Smooth muscle cell (in vitro differentiated cells): ENCODE measurements around the gene MYO1B. TPM values are rescaled to one million over a fixed set of nuclear protein-coding genes. Genes with fewer than 3 reads are reported as not detected.

Experiments
- DNase-seq: peaks from one replicate; lab custom pipeline; 2025; ENCODE audit not compliant: unreplicated experiment; lab: John Stamatoyannopoulos, UW
- H2AFZ ChIP-seq: fragments of 200-600 bp; sonication (generic); 2 replicates; pipeline ENCODE4 v1.6.0; 2016; ENCODE audit warnings: antibody characterized with exemption, low read depth, mild to moderate bottlenecking
- H3F3A ChIP-seq: fragments of 200-600 bp; sonication (generic); 2 replicates; pipeline ENCODE4 v1.6.0; 2017; ENCODE audit warnings: antibody characterized with exemption, low read depth
- H3K27ac ChIP-seq: fragments of 200-600 bp; sonication (generic); 2 replicates; pipeline ENCODE4 v1.5.1; 2016; ENCODE audit warnings: low read depth, mild to moderate bottlenecking
- H3K27me3 ChIP-seq: fragments of 200-600 bp; sonication (generic); 2 replicates; pipeline ENCODE4 v1.6.1; 2016; ENCODE audit warnings: low read depth, mild to moderate bottlenecking
- H3K36me3 ChIP-seq: fragments of 200-600 bp; sonication (generic); 2 replicates; pipeline ENCODE4 v1.5.1; 2016; ENCODE audit warnings: low read depth
- H3K4me1 ChIP-seq: fragments of 200-600 bp; sonication (generic); 2 replicates; pipeline ENCODE4 v1.5.1; 2016; ENCODE audit warnings: low read depth
- H3K4me2 ChIP-seq: fragments of 200-600 bp; sonication (generic); 2 replicates; pipeline ENCODE4 v1.6.0; 2016; ENCODE audit warnings: mild to moderate bottlenecking
- H3K4me3 ChIP-seq: fragments of 200-600 bp; sonication (generic); 2 replicates; pipeline ENCODE4 v1.5.1; 2016; ENCODE audit warnings: mild to moderate bottlenecking
- H3K79me2 ChIP-seq: fragments of 200-600 bp; sonication (generic); 2 replicates; pipeline ENCODE4 v1.6.0; 2016; ENCODE audit warnings: low read depth, mild to moderate bottlenecking
- H3K9ac ChIP-seq: fragments of 200-600 bp; sonication (generic); 2 replicates; pipeline ENCODE4 v1.6.0; 2016; ENCODE audit warnings: low read depth
- H3K9me3 ChIP-seq: fragments of 200-600 bp; sonication (generic); replicated peaks from 2 replicates; pipeline ENCODE4 v1.5.1; 2016; ENCODE audit warnings: low read depth
- H4K20me1 ChIP-seq: fragments of 200-600 bp; sonication (generic); 2 replicates; pipeline ENCODE4 v1.6.0; 2016; ENCODE audit warnings: low read depth
- WGBS: methylation state at CpG from one replicate; pipeline ENCODE4 v1.1.7; 2016; ENCODE audit warnings: low lambda C conversion rate; 5-methylcytosine and 5-hydroxymethylcytosine counted together
- polyA plus RNA-seq: library from polyadenylated mRNA; unstranded; fragments of >200 nt; fragmentation: Nextera tagmentation; extraction: Ambion mirVana; gene quantifications from 2 replicates; pipeline ENCODE4 v1.2.1, GENCODE V29; 2016
- total RNA-seq: library from RNA; depleted of rRNA; stranded (reverse); fragments of >200 nt; gene quantifications from 2 replicates; pipeline ENCODE4 v1.2.3, GENCODE V29; 2014
- TF ChIP-seq, protein P1 (sequence below): fragments of 200-600 bp; sonication (generic); IDR thresholded peaks from 2 replicates; pipeline ENCODE4 v1.5.1; 2017; ENCODE audit warnings: borderline replicate concordance, mild to moderate bottlenecking, antibody characterized with exemption; ENCODE audit not compliant: insufficient read depth, poor library complexity, severe bottlenecking

Gene MYO1B
- total and polyA plus RNA-seq, 2 experiments from 2014 or later: 58.8 to 133 TPM

DNA sequence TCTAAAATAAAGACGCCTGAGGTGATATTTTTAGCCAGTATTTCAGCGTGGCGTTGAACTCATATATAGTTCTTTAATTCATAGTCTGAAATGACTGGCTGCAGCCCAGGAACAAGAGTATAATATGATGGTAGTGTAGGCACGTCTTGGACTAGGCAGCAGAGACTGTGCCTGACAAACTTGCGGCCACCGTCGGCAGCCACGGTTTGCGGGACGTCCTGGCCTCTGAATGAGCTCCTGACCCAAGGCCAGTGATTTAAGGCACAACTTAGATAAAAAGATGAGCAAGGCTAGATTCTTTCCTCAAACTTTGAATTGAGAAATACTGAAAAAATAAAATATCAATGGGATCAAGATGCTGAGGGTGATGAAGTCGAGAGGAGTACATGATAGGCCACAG lies 40.0 kb downstream of the MYO1B start:
- H3K36me3 ChIP-seq: no peaks in the 10 kb centered on the region
- H3K9ac ChIP-seq: no peak overlapping the region
- H3K9me3 ChIP-seq: no peaks in the 10 kb centered on the region
- no peak overlapping the region for H3K4me2 ChIP-seq
- WGBS: 87% methylated on average over 11 of the region's 11 CpGs
- H4K20me1 ChIP-seq: peaks cover 78% of the 10 kb centered on the region
- H3K27ac ChIP-seq: no peak overlapping the region
- no peak overlapping the region for H3K4me3 ChIP-seq
- peaks cover 4% of the 10 kb centered on the region for H3K4me1 ChIP-seq
- no peak for DNase-seq
- TF ChIP-seq, protein P1, sequence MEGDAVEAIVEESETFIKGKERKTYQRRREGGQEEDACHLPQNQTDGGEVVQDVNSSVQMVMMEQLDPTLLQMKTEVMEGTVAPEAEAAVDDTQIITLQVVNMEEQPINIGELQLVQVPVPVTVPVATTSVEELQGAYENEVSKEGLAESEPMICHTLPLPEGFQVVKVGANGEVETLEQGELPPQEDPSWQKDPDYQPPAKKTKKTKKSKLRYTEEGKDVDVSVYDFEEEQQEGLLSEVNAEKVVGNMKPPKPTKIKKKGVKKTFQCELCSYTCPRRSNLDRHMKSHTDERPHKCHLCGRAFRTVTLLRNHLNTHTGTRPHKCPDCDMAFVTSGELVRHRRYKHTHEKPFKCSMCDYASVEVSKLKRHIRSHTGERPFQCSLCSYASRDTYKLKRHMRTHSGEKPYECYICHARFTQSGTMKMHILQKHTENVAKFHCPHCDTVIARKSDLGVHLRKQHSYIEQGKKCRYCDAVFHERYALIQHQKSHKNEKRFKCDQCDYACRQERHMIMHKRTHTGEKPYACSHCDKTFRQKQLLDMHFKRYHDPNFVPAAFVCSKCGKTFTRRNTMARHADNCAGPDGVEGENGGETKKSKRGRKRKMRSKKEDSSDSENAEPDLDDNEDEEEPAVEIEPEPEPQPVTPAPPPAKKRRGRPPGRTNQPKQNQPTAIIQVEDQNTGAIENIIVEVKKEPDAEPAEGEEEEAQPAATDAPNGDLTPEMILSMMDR: no peak
- no peak overlapping the region for H2AFZ ChIP-seq
- H3K27me3 ChIP-seq: no peaks in the 10 kb centered on the region
- no peaks in the 10 kb centered on the region for H3F3A ChIP-seq
- peaks cover 98% of the 10 kb centered on the region for H3K79me2 ChIP-seq

DNA sequence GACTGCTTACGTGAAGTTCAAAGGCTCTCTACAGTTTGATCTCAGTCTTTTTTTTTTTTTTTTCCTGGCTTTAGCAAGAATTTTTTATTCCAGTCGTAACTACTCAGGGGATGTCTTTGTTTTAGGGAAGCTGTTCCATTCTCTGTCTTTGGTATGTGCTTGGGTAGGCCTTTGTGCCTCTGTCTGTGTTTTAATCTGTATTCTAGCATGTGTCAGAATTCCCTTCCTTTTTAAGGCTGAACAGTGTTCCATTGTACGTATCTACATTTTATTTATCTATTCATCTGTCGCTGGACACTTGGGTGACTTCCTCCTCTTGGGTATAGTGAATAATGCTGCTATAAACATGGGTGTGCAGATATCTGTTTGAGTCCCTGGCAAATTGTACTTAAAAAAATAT lies 42.6 kb downstream of the MYO1B start:
- peaks cover 99% of the 10 kb centered on the region for H3K79me2 ChIP-seq

DNA sequence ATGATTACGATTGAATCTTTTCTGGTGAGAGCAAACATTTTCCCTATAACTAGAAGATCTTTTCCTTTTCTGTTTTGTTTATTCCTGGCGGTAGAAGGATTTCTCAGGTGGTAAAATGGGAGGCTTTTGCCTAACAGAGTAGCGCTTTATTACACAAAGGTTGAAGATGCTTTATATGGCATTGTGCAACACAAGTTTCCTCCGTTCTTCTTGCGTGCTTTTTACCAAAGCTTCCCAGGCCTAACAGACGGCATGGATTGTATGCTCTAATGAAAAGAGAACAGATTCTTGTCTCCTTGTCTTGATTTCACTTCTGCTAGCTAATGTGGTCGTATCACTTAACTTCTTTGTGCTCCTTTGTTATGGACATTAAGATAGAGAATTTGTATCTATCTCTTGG lies 43.8 kb downstream of the MYO1B start:
- TF ChIP-seq, protein P1: no peak
- DNase-seq: no peak
- Histone ChIP-seq H2AFZ (no peak overlapping the region), H3F3A (no peaks in the 10 kb centered on the region), H3K4me1 (no peaks in the 10 kb centered on the region), H3K4me2 (no peak overlapping the region), H3K36me3 (no peaks in the 10 kb centered on the region), H4K20me1 (peaks cover 88% of the 10 kb centered on the region), H3K27me3 (no peaks in the 10 kb centered on the region), H3K27ac (no peak overlapping the region), H3K79me2 (peaks cover 99% of the 10 kb centered on the region), H3K4me3 (no peak overlapping the region), H3K9ac (no peak overlapping the region), H3K9me3 (no peaks in the 10 kb centered on the region)
- 76% methylated on average over 7 of the region's 7 CpGs for WGBS

More for the DNA sequence above, 42.6 kb downstream of the MYO1B start:
- Histone ChIP-seq H3K27me3 (no peaks in the 10 kb centered on the region), H3K27ac (no peak overlapping the region), H3K9ac (no peak overlapping the region), H3K4me2 (no peak overlapping the region), H3K9me3 (no peaks in the 10 kb centered on the region), H3K4me3 (no peak overlapping the region), H3K4me1 (no peaks in the 10 kb centered on the region), H3F3A (no peaks in the 10 kb centered on the region), H4K20me1 (peaks cover 79% of the 10 kb centered on the region), H2AFZ (no peak overlapping the region), H3K36me3 (no peaks in the 10 kb centered on the region)
- 68% methylated on average over 4 of the region's 4 CpGs for WGBS
- TF ChIP-seq, protein P1: no peak
- no peak for DNase-seq

DNA sequence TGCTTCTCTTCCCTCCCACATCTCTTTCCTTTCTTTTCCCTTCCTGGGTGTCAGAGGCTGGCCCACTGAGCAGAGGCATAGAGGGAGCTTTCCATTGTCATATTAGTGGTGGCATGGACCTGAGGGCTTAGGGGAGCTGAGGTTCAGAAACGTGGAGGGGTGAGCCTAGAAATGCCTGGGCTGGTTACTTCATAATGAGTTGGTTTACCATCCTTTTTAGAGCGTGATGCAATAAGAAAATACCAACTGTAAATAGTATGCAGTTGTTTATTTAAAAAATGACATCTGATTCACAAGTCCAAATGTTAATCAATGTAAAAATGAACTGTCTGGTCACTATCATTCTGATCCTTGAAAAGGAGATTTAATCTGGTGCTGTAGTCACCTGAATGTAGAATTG lies 46.3 kb downstream of the MYO1B start:
- WGBS: 67% methylated on average over 2 of the region's 2 CpGs
- Histone ChIP-seq H3F3A (no peaks in the 10 kb centered on the region), H4K20me1 (peaks cover 79% of the 10 kb centered on the region), H3K79me2 (peaks cover 95% of the 10 kb centered on the region), H2AFZ (no peak overlapping the region), H3K9me3 (no peaks in the 10 kb centered on the region), H3K27me3 (no peaks in the 10 kb centered on the region), H3K4me3 (no peak overlapping the region), H3K27ac (no peak overlapping the region), H3K4me2 (no peak overlapping the region), H3K4me1 (no peaks in the 10 kb centered on the region), H3K36me3 (no peaks in the 10 kb centered on the region), H3K9ac (no peak overlapping the region)
- TF ChIP-seq, protein P1: no peak
- no peak for DNase-seq
